HepG2 (cell line): ENCODE data around the gene PHKA2. TPM values are rescaled to one million over a fixed set of nuclear protein-coding genes. Genes with fewer than 3 reads are reported as not detected.

Source experiments
- ATAC-seq: fragments of 200-7000 bp; cut with Tn5 transposase; 3 replicates; pipeline ENCODE4 v1.9.1; 2020; ENCODE audit warnings: mild to moderate bottlenecking, moderate library complexity
- BruUV-seq: library from RNA; stranded (reverse); fragments of 400-500 nt; replicated peaks from 2 replicates; lab custom pipeline; 2021; lab: Mats Ljungman, UMichigan
- CTCF ChIA-PET: fragments of 300-600 bp; formaldehyde crosslinking; extraction: SDS; loops from one replicate; lab custom pipeline; 2021; ENCODE audit warnings: low total read pairs, inconsistent platforms, low intra/inter-chr PET ratio; lab: Yijun Ruan, JAX
- POLR2A ChIA-PET: fragments of 350-600 bp; sonication (Branson Sonifier 250); formaldehyde crosslinking; loops from one replicate; lab custom pipeline; 2020; ENCODE audit warnings: antibody characterized with exemption, inconsistent platforms; lab: Yijun Ruan, JAX
- DNase-seq: peaks from one replicate; pipeline ENCODE4 v3.0.0-alpha.2; 2015; ENCODE audit warnings: low spot score
- FAIRE-seq: peaks from 3 replicates; lab custom pipeline; 2011; peaks lifted over from hg19 to GRCh38; lab: Jason Lieb, UNC
- H2AFZ ChIP-seq: one replicate; pipeline ENCODE4 v1.6.1; 2011; ENCODE audit warnings: low read length, inconsistent platforms
- H3K27ac ChIP-seq: fragments of 300-600 bp; 3 replicates; pipeline ENCODE4 v1.8.0; 2011; ENCODE audit warnings: mixed run types, mild to moderate bottlenecking, mixed read lengths, low read length, inconsistent platforms; ENCODE audit not compliant: insufficient read depth; ENCODE audit errors: extremely low read length
- H3K27me3 ChIP-seq, 2 experiments: fragments of 200-600 bp in 1 of 2; 2 replicates in 1 of 2; 3 replicates in 1 of 2; pipeline versions ENCODE4 v1.6.0 to v1.8.0; 2011; ENCODE audit warnings: low read length in 2 of 2, mild to moderate bottlenecking in 2 of 2, moderate library complexity in 2 of 2, inconsistent platforms in 1 of 2; ENCODE audit not compliant: insufficient read depth in 2 of 2, control insufficient read depth in 1 of 2
- H3K36me3 ChIP-seq, 2 experiments: fragments of 200-600 bp in 1 of 2; replicated peaks in 1 of 2; 2 replicates in 1 of 2; 3 replicates in 1 of 2; pipeline versions ENCODE4 v1.5.1 to v1.8.0; 2011; ENCODE audit warnings: low read length in 2 of 2, inconsistent platforms in 1 of 2; ENCODE audit not compliant: insufficient read depth in 2 of 2, control insufficient read depth in 1 of 2
- H3K4me1 ChIP-seq: 2 replicates; pipeline ENCODE4 v1.5.1; 2012; ENCODE audit warnings: low read length, inconsistent platforms; ENCODE audit not compliant: insufficient read depth
- H3K4me2 ChIP-seq: 2 replicates; pipeline ENCODE4 v1.6.0; 2011; ENCODE audit warnings: low read depth, low read length, inconsistent platforms
- H3K4me3 ChIP-seq, 3 experiments: fragments of 200-600 bp in 1 of 3; sonication (generic), shearing (Covaris generic) in 1 of 3; replicated peaks in 1 of 3; 2 replicates each; pipeline ENCODE4 v1.5.1; 2011 to 2016; ENCODE audit warnings: low read length in 3 of 3, inconsistent platforms in 2 of 3, low read depth in 2 of 3, mild to moderate bottlenecking in 2 of 3, control low read depth in 1 of 3, mixed read lengths in 1 of 3; ENCODE audit not compliant: insufficient read depth in 1 of 3
- H3K79me2 ChIP-seq: one replicate; pipeline ENCODE4 v1.6.1; 2011; ENCODE audit warnings: low read length, inconsistent platforms; ENCODE audit not compliant: insufficient read depth
- H3K9ac ChIP-seq: 2 replicates; pipeline ENCODE4 v1.6.0; 2011; ENCODE audit warnings: mild to moderate bottlenecking, low read depth, low read length, inconsistent platforms; ENCODE audit not compliant: insufficient read depth
- H3K9me3 ChIP-seq: 2 replicates; pipeline ENCODE4 v1.5.1; 2012; ENCODE audit warnings: mild to moderate bottlenecking, low read length
- H4K20me1 ChIP-seq: 2 replicates; pipeline ENCODE4 v1.6.0; 2011; ENCODE audit warnings: inconsistent platforms, mild to moderate bottlenecking, low read length, moderate library complexity; ENCODE audit not compliant: insufficient read depth
- EEA1 ChIP-seq: sonication (generic); formaldehyde crosslinking; IDR thresholded peaks from 2 replicates; pipeline ENCODE4 v1.5.1; 2020; ENCODE audit warnings: mild to moderate bottlenecking, missing genetic modification reagents, borderline replicate concordance
- NKX3-1 ChIP-seq: sonication (generic); formaldehyde crosslinking; IDR thresholded peaks from 2 replicates; pipeline ENCODE4 v1.5.0; 2020; ENCODE audit warnings: missing genetic modification reagents
- SIN3B ChIP-seq: fragments of 150-350 bp; IDR thresholded peaks from 2 replicates; pipeline ENCODE4 v1.6.1; 2014; ENCODE audit warnings: low read length
- SMARCC2 ChIP-seq: fragments of 450-650 bp; IDR thresholded peaks from 2 replicates; pipeline ENCODE4 v1.6.1; 2017; ENCODE audit warnings: antibody characterized with exemption, mild to moderate bottlenecking
- U2AF1 ChIP-seq: fragments of 200-400 bp; formaldehyde crosslinking; optimal IDR thresholded peaks from 2 replicates; pipeline ENCODE3; 2017; ENCODE audit warnings: mild to moderate bottlenecking, low read depth, low read length
- ZBTB42 ChIP-seq: sonication (generic); formaldehyde crosslinking; IDR thresholded peaks from 2 replicates; pipeline ENCODE4 v1.5.0; 2020; ENCODE audit warnings: mild to moderate bottlenecking, missing genetic modification reagents
- ZNF232 ChIP-seq: sonication (generic); formaldehyde crosslinking; IDR thresholded peaks from 2 replicates; pipeline ENCODE4 v1.4.0; 2020; ENCODE audit warnings: missing genetic modification reagents, borderline replicate concordance
- ZNF7 ChIP-seq: IDR thresholded peaks from 2 replicates; pipeline ENCODE4 v1.6.1; 2016; ENCODE audit warnings: missing biosample characterization, missing genetic modification reagents
- WGBS: methylation state at CpG from one replicate; pipeline ENCODE4 v1.1.6; 2017; ENCODE audit warnings: low lambda C conversion rate; 5-methylcytosine and 5-hydroxymethylcytosine counted together
- in situ Hi-C: cut with HindIII; loops from 2 replicates; pipeline ENCODE4 v1.10.0; 2017; ENCODE audit warnings: low pct_unique_long_range_greater_than_20kb; ENCODE audit not compliant: extremely low pct_ligation_motif_present
- intact Hi-C: fragments of 100-400 bp; cut with micrococcal nuclease; formaldehyde crosslinking; loops from one replicate; pipeline ENCODE4 v1.10.0; 2022; ENCODE audit not compliant: unreplicated experiment
- polyA plus RNA-seq, 8 experiments: library from polyadenylated mRNA; depleted of rRNA in 3 of 8; stranded (reverse) in 7 of 8; unstranded in 1 of 8; fragments of >200 nt; fragmentation: Illumina TruSeq in 4 of 8; extraction: Trizol in 4 of 8; gene quantifications; 2 replicates each; pipeline versions ENCODE4 v1.2.1 to v1.2.3, GENCODE V29; 2011 to 2016; ENCODE audit warnings: low read depth in 4 of 8, missing spikeins in 1 of 8, mixed read lengths in 1 of 8; ENCODE audit not compliant: insufficient read depth in 1 of 8
- total RNA-seq, 5 experiments: library from RNA; depleted of rRNA; stranded (reverse); fragments of >200 nt; fragmentation: Illumina TruSeq; extraction: Trizol; gene quantifications; 2 replicates each; pipeline ENCODE4 v1.2.3, GENCODE V29; 2016; ENCODE audit warnings: low read depth in 1 of 5
- TF ChIP-seq, protein P1 (sequence below): sonication (generic); formaldehyde crosslinking; IDR thresholded peaks from 2 replicates; pipeline ENCODE4 v1.8.1; 2023; ENCODE audit warnings: mild to moderate bottlenecking, inconsistent platforms, moderate library complexity, missing genetic modification reagents, borderline replicate concordance
- TF ChIP-seq, protein P2 (sequence below): sonication (generic); formaldehyde crosslinking; IDR thresholded peaks from 2 replicates; pipeline ENCODE4 v1.8.0; 2022; ENCODE audit warnings: missing genetic modification reagents, mild to moderate bottlenecking, borderline replicate concordance
- TF ChIP-seq, protein P3 (sequence below): sonication (generic); formaldehyde crosslinking; IDR thresholded peaks from 2 replicates; pipeline ENCODE4 v1.5.0; 2020; ENCODE audit warnings: mild to moderate bottlenecking, missing genetic modification reagents, borderline replicate concordance
- TF ChIP-seq, protein P4 (sequence below): sonication (generic); formaldehyde crosslinking; IDR thresholded peaks from 2 replicates; pipeline ENCODE4 v1.5.0; 2020; ENCODE audit warnings: mild to moderate bottlenecking, missing genetic modification reagents

Gene PHKA2
- total and polyA plus RNA-seq, 2 of the 13 experiments (the other 11 are each of a cell fraction or from before 2014, with no cell fraction given) = 20.5 to 273 TPM

DNA sequence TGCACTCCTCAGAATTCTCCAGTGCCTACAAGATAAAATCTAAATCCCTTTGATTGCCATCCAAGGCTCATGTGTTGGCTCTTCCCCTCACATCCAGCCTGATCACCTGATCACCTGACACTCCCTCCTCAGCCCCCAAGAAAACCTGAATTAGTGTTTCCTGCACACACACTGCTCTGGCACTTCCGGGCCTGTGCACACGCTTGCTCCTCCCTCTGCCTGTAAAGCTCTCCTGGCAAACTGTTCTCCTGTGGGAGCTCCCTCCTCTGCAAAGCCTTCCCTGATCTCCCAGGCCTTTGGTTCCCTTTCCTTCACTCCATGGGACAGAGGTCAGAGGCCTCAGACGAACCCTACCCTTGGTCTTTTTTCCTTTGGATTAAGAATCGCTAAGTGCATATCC, 19.9 kb downstream of the PHKA2 start:
- Histone ChIP-seq H3K36me3 (peaks cover 1 to 3% of the 10 kb centered on the region in 2 experiments; a peak in 2 of 5 replicates), H3K4me2 (no peak overlapping the region), H3K9me3 (no peaks in the 10 kb centered on the region), H3K4me1 (no peaks in the 10 kb centered on the region), H2AFZ (no peak overlapping the region), H3K9ac (no peak overlapping the region), H3K27me3 (no peaks in the 10 kb centered on the region), H4K20me1 (peaks cover 26% of the 10 kb centered on the region), H3K79me2 (peaks cover 50% of the 10 kb centered on the region), H3K4me3 (no peak overlapping the region), H3K27ac (no peak overlapping the region)
- no peak for FAIRE-seq
- intact Hi-C loops (no loop called here), in situ Hi-C loops (no loop called here)
- BruUV-seq = no TSS peak
- 99% methylated on average over 4 of the region's 4 CpGs for WGBS
- CTCF ChIA-PET = no interaction called here
- DNase-seq = no peak
- no peak for ATAC-seq
- POLR2A ChIA-PET = no interaction called here
- TF ChIP-seq ZNF7 (no peak), SMARCC2 (no peak), SIN3B (no peak), NKX3-1 (CRISPR knock-in tag) (no peak), U2AF1 (no peak), ZNF232 (CRISPR knock-in tag) (no peak), ZBTB42 (CRISPR knock-in tag) (no peak), EEA1 (no peak)
- TF ChIP-seq, protein P1, sequence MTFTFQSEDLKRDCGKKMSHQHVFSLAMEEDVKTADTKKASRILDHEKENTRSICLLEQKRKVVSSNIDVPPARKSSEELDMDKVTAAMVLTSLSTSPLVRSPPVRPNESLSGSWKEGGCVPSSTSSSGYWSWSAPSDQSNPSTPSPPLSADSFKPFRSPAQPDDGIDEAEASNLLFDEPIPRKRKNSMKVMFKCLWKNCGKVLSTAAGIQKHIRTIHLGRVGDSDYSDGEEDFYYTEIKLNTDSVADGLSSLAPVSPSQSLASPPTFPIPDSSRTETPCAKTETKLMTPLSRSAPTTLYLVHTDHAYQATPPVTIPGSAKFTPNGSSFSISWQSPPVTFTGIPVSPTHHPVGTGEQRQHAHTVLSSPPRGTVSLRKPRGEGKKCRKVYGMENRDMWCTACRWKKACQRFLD (CRISPR knock-in tag) = no peak
- TF ChIP-seq, protein P2, sequence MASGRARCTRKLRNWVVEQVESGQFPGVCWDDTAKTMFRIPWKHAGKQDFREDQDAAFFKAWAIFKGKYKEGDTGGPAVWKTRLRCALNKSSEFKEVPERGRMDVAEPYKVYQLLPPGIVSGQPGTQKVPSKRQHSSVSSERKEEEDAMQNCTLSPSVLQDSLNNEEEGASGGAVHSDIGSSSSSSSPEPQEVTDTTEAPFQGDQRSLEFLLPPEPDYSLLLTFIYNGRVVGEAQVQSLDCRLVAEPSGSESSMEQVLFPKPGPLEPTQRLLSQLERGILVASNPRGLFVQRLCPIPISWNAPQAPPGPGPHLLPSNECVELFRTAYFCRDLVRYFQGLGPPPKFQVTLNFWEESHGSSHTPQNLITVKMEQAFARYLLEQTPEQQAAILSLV (CRISPR knock-in tag) = no peak
- TF ChIP-seq, protein P3, sequence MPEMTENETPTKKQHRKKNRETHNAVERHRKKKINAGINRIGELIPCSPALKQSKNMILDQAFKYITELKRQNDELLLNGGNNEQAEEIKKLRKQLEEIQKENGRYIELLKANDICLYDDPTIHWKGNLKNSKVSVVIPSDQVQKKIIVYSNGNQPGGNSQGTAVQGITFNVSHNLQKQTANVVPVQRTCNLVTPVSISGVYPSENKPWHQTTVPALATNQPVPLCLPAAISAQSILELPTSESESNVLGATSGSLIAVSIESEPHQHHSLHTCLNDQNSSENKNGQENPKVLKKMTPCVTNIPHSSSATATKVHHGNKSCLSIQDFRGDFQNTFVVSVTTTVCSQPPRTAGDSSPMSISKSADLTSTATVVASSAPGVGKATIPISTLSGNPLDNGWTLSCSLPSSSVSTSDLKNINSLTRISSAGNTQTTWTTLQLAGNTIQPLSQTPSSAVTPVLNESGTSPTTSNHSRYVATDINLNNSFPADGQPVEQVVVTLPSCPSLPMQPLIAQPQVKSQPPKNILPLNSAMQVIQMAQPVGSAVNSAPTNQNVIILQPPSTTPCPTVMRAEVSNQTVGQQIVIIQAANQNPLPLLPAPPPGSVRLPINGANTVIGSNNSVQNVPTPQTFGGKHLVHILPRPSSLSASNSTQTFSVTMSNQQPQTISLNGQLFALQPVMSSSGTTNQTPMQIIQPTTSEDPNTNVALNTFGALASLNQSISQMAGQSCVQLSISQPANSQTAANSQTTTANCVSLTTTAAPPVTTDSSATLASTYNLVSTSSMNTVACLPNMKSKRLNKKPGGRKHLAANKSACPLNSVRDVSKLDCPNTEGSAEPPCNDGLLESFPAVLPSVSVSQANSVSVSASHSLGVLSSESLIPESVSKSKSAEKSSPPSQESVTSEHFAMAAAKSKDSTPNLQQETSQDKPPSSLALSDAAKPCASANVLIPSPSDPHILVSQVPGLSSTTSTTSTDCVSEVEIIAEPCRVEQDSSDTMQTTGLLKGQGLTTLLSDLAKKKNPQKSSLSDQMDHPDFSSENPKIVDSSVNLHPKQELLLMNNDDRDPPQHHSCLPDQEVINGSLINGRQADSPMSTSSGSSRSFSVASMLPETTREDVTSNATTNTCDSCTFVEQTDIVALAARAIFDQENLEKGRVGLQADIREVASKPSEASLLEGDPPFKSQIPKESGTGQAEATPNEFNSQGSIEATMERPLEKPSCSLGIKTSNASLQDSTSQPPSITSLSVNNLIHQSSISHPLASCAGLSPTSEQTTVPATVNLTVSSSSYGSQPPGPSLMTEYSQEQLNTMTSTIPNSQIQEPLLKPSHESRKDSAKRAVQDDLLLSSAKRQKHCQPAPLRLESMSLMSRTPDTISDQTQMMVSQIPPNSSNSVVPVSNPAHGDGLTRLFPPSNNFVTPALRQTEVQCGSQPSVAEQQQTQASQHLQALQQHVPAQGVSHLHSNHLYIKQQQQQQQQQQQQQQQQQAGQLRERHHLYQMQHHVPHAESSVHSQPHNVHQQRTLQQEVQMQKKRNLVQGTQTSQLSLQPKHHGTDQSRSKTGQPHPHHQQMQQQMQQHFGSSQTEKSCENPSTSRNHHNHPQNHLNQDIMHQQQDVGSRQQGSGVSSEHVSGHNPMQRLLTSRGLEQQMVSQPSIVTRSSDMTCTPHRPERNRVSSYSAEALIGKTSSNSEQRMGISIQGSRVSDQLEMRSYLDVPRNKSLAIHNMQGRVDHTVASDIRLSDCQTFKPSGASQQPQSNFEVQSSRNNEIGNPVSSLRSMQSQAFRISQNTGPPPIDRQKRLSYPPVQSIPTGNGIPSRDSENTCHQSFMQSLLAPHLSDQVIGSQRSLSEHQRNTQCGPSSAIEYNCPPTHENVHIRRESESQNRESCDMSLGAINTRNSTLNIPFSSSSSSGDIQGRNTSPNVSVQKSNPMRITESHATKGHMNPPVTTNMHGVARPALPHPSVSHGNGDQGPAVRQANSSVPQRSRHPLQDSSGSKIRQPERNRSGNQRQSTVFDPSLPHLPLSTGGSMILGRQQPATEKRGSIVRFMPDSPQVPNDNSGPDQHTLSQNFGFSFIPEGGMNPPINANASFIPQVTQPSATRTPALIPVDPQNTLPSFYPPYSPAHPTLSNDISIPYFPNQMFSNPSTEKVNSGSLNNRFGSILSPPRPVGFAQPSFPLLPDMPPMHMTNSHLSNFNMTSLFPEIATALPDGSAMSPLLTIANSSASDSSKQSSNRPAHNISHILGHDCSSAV (CRISPR knock-in tag) = no peak
- TF ChIP-seq, protein P4, sequence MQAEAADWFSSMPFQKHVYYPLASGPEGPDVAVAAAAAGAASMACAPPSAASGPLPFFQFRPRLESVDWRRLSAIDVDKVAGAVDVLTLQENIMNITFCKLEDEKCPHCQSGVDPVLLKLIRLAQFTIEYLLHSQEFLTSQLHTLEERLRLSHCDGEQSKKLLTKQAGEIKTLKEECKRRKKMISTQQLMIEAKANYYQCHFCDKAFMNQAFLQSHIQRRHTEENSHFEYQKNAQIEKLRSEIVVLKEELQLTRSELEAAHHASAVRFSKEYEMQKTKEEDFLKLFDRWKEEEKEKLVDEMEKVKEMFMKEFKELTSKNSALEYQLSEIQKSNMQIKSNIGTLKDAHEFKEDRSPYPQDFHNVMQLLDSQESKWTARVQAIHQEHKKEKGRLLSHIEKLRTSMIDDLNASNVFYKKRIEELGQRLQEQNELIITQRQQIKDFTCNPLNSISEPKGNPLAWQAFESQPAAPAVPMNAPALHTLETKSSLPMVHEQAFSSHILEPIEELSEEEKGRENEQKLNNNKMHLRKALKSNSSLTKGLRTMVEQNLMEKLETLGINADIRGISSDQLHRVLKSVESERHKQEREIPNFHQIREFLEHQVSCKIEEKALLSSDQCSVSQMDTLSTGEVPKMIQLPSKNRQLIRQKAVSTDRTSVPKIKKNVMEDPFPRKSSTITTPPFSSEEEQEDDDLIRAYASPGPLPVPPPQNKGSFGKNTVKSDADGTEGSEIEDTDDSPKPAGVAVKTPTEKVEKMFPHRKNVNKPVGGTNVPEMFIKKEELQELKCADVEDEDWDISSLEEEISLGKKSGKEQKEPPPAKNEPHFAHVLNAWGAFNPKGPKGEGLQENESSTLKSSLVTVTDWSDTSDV (CRISPR knock-in tag) = no peak
